Inferior parietal cortex (tissue), 1 donor: Measurements from ENCODE around the gene RNF6.
"Not testable (repeated sequence)": the region's sequence is repeated elsewhere in the genome, so short reads cannot be mapped to it uniquely, and the experiment has no call there.

Experiments used
- DNase-seq: peaks from one replicate; pipeline ENCODE4 v3.0.0-alpha.2; 2016; ENCODE audit errors: extremely low spot score

RNF6 gene

GRCh38 chr13:26221721-26222519 lies at the start of gene RNF6:
Gene RNF6, minus strand, starts transcription at chr13:26222314. Its CDS starts 2,665 bp downstream, at chr13:26219649.
- peak; percentile 98 for DNase-seq

DNA sequence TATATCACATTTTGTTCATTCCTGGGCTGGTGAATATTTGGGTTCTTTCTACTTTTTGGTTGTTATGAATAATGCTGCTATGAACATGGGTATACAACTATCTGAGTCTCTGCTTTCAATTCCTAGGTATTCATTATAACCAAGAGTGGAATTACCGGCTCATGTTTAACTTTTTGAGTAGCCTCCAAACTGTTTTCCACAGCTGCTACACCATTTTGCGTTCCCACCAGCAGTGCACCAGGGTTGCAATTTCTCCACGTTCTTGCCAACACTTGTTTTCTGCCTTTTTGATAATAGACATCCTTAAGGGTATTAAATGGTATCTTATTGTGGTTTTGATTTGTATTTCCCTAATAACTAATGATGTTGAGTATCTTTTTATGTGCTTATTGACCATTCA lies 48.6 kb upstream of the RNF6 start:
- DNase-seq, result no peak

GRCh38 chr13:26266311-26266710 lies 44.2 kb upstream of the RNF6 start:
- no peak for DNase-seq

DNA sequence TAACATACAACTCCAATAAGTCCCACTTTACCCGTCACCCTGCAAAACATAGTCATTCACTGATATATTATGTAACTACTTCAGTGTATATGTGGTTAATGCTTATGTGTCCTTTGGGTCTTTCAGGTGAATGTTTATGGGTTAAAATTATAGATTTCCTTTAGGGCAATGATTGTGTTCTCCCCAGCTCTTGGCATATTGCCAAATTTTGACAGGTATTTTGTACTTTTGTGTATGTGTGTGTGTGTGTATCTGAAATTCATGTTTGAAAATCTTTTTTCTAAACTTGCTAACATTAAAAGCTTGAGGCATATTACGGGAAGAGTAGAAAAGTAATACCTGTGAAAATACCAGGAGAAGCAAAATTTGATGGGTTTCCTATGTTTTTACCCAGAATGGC lies 40.0 kb upstream of the RNF6 start:
- DNase-seq, result no peak

DNA sequence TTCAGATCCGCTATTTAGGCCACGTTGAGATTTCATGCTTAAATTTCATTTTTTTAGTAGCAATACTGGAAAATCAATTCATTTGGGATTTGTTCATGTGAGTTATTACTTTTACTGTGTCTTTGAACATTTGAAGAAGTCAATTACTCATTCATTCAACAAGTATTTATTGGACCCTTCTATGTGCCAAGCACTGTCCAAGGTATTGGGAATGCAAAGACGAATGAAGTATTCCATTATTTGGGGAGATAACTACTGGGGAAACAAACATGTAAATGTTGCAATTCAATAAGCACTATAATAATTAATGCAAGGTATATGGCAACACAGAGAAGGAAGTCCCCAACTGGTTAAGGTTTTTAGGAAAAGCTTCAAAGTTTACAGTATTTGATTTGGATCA lies 37.5 kb upstream of the RNF6 start:
- no peak for DNase-seq

DNA sequence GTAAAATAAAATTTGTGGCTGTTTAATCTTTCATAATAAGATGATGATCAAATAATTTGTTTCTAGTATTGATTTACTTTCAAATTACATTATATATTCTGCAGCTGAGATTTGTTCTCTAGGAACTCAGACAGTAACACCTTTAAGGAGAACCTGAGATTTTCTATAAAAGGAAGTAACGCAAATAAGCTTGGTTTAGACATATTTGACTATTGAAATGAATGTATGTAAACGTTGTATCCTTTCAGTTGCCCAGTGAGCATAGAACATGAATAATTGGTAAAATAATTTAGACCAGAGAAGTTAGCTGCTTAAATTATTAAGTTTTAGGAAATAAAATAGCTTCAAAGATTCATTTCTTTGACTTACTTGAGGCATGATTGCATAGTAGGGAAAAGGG lies 34.9 kb upstream of the RNF6 start:
- DNase-seq, result no peak

GRCh38 chr13:26255691-26256277 lies 33.7 kb upstream of the RNF6 start:
- no peak for DNase-seq

DNA sequence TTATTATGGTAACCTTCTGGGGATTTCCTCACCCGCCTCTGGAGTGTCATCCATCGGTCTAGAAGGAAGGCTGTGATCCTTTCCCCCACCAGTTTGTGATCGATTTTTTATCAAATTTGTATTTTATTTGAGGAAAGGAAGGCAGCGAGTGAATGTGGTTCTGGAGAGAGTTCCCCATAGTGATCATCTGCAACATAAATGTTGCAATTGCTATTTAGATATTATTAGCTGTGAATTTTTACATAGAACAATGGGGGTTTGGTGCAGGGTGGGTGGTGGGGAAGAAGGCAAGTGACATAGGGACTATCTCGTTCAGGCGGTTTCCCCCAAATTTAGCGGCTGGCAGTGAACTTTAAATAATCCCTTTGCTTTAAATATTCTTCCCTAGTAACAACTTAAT lies 33.0 kb upstream of the RNF6 start:
- DNase-seq, result no peak

- DNase-seq, result peak; percentile 24
These were observed 32.5 kb upstream of the RNF6 start for GRCh38 chr13:26254583-26255111.

DNA sequence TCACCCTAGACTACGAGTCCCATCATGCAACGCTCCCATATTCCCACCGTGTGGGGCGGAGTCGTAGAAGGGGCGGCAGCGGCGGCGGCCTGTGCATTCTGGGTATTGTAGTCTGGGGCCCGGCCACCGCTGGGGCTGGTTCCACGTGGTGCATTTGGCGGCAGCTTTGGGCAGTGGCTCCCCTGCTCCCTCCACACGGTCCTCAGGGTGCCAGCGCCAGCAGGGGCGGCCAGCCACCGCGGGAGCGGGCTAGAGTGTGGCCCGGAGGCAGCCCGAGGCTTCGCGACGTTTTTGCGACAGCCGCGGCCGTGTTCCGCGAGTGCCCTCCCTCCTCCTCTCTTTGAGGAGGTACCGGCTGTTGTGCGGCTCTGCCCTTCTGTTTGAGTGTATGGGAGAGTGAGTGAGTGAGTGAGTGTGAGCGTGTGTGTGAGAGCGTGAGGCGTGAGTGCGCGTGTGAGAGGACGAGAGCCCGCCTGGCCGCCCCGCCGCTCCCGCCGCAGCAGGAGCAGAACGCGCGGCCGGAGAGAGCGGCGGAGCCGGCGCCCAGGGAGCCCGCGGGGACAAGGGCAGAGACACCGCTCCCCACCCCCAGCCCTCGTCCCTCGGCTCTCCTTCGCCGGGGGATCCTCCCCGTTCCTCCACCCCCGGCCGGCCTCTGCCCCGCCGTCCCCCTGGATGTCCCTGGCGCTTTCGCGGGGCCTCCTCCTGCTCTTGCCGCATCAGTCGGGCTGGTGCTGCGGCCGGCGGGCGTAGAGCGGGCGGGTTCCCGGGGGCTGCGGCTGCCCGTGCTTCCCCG lies 31.9 kb upstream of the RNF6 start, which contains the start of gene CDK8:
Gene CDK8, plus strand, starts transcription at position 343 of the 796 bp plus-strand sequence. CDS start 513 bp downstream, outside the sequence.
- DNase-seq, result peak; percentile 92

DNA sequence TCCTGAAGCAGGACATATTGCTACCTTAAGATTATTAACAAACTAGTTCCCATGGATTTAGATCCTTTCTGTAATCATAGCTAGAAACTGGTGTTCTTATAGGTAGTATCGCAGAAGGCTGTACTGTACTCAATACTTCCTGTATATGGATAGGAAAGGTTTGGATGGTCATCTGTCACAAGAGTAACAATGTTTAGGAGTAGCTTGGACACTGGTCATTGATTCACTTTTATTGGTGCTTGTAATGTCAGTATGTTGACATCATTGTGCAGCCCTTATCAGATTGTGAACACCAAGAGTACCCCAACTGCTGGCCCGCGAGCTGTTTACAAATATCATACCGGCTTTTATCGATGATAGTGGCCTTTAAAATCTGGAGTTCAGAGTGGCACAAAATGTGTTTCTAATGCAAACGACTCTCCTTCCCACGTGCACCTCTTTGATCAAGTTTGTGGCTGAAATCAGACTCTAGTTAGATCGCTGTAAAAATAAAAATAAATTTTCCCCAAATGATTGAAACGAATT lies 31.2 kb upstream of the RNF6 start:
- no peak for DNase-seq

DNA sequence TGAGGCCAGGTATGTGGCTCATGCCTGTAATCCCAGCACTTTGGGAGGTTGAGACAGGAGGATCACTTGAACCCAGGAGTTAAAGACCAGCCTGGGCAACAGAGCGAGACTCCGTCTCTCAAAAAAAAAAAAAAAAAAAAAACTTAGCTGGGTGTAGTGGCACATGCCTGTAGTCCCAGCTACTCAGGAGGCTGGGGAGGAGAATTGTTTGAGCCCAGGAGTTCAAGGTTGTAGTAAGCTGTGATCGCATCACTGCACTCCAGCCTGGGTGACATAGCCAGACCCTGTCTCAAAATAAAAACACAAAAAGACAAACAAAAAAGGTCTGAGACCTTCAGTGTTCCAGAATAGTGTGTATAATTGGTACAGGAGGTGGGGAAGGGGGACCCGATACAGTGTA lies 29.9 kb upstream of the RNF6 start:
- not testable (repeated sequence) for DNase-seq

DNA sequence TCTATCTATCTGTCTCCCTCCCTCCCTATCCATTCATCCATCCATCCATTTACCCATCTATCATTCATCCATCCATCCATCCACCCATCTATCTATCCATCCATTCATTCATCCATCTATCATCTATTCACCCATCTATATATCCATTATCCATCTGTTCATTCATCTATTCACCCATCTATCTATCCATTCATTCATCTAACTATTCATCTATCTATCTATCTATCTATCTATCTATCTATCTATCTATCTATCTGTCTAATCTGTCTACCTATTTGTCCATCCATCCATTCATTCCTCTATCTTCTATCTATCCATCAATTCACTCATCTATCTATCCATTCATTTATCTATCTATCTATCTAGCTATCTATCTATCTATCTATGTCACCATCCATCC lies 27.4 kb upstream of the RNF6 start:
- DNase-seq, result no peak

DNA sequence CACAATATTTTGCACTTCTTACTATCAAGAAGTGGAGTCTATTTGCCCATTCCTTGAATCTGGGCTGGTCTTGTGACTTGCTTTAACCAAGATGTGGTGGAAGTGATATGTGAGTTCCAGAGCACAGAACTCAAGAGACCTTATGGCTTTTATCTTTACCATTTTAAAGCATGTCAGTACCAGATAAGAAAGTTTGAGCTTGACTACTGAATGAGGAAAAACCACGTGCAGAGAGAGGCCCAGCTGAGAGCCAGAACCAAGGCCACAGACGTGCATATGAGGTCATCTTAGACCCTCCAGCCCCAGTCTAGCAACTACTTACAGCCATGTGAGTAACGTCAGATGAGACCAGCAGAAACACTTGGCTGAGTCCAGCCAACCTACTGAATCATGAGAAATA lies 25.5 kb upstream of the RNF6 start:
- no peak for DNase-seq

DNA sequence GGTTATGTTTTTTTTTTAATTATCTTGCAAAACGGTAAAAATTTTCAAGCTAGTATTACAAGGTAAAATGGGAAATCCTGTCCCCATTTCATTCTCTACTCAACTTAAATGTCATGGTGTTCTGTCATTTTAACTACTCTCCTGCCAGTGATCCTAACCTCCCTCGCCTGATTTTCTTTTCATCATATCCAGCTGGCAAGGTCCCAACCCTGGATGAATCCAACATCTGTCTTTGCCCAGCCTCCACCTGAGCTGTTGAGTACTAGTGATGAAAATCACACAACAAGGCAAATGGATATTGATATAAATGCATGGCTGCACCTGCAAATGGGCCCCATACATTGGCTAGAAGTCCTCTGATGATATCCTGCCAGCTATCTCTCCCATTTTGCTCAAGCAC lies 24.9 kb upstream of the RNF6 start:
- no peak for DNase-seq

GRCh38 chr13:26246154-26246553 lies 24.0 kb upstream of the RNF6 start:
- DNase-seq, result no peak

DNA sequence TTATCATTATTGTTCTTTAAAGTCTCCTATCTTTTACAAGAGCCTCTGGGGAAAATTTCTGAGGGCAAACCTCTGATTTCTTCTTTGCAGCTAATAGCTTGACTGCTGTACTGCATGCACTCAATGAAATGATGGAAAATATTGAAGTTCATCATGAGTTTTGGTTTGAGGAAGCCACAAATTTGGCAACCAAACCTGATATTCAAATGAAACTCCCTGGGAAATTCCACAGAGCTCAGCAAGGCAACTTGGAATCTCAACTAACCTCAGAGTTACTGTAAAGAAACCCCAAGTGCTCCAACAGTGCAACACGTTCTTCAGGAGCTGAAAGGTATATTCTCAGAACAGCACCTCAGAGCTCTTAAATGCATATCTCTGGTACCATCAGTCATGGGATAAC lies 14.2 kb upstream of the RNF6 start:
- no peak for DNase-seq

DNA sequence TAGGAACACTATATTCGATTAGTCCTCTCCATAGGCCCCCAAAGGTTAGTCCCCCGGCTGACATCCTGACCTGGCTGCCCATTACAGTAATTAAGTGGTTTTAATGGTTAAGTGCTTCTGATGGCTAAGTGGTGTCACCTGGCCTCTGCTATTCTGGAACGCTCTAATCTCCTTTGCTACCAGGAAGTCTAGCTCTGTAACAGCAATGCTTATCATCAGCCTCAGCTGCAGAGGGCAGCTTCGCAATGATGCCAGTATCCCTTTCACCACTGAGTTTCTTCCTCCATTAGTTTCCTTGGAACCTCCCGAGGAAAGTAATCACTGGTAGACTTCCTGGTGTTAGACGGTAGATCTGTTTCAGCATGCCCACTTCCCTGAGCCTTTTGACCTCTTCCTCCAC lies 8.6 kb upstream of the RNF6 start:
- DNase-seq, result no peak

DNA sequence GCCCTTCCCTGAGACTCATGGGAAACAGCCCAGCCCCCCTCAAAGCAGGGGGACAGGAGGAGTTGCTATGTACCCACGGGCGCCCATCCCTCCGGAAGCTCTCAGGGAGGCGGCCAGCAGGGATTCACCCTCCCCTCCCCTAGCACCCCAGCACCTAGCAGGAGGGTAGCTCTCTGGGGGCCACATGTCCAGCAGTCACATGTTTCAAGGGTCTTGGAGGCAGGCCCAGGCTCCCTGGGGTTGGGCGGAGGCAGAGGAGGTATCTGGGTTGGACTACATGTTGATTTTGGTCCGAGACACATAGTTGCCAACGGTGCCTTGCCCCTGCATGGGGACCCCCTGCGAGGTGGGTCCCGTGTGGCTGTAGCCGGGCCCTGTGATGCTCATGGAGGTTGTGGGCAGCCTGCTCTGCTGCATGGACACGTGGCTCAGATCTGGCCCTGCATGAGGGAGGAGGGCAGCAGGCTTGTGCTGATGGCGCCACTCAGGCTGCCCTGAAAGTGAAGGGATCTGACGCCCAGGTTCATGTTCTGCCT lies 7.0 kb upstream of the RNF6 start:
- DNase-seq, result no peak

- no peak for DNase-seq
These were observed 6.0 kb upstream of the RNF6 start for GRCh38 chr13:26228096-26228495.

DNA sequence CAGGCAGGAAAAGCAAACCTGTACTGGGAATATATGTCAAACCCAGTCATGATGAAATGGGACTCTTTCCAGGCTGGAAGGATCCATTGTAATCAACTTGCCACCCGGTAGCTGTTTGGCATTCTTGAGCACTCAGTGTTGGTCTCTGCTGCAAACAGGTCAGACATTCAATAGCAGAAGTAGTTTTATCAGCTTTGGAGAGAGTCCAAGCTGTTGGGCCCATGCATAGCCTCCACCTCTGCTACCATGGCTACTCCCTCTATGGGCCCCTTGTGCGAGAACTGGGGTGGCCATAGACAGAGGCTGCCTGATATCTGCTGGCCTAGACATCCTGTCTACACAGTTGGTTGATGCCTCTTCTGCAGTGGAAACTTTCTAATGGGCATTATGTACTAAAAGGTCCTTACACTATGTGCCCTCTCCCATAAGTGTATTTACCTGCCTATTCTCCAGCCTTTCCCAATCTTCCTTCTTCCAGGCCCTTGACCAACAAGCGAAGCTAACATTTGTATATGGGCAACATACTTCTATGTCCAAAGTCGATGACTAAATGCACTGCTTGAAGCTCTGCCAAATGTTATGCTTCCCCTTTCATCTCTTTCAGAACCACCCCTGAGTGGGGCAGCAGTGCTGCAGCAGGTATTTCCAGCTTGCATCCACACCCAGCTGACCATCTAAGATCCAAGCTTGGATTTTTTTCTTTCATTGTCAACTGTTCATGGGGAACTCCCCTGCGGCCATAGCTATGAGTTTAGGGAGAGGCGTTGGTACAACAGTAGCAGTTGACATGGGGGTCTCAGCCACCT lies 5.3 kb upstream of the RNF6 start:
- no peak for DNase-seq
